Measurements from ENCODE around the gene CCR6. TPM values are rescaled to one million over a fixed set of nuclear protein-coding genes. Genes with fewer than 3 reads are reported as not detected.

CCR6 gene
- total and polyA plus RNA-seq, 2 donors (not counting 3 experiments of a cell fraction or from before 2014, with no cell fraction given), result not detected

DNA sequence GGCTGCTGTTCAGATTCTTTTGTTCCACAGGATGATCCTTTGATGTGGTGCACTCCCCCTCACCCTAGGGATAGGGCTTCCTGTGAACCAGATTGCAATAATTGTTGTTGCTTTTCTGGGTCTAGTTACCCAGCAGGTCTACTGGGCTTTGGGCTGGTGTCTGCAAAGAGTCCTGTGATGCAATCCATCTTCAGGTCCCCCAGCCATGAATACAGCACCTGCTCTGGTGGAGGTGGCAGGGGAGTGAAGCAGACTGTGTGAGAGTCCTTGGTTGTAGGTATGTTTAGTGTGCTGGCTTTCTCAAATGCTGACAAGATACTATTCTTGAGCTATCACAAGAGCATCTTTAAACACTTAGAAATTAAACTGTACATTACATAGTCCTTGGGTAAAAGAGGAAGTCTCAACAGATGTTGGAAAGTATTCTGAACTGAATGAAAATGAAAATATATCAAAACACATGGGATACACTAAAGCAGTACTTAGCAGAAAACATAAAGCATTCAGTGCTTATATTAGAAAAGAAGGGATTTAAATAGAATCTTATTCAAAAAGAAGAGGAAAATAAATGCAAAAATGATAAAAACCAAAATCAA lies 49.1 kb upstream of the CCR6 start:
- no peaks in the 10 kb centered on the region for H4K20me1 ChIP-seq (replicated peaks; ENCODE audit: control insufficient read depth, extremely low read depth, insufficient read depth, low read length)
- BruUV-seq (replicated peaks), result no TSS peak
- H3K9me1 ChIP-seq (replicated peaks; ENCODE audit: control insufficient read depth, extremely low read depth, insufficient read depth, low read length), result no peaks in the 10 kb centered on the region
- CTCF ChIA-PET, result no interaction called here
- DNase-seq (ENCODE audit: low read depth, low spot score) (no peak), FAIRE-seq (no peak)
- no peaks in the 10 kb centered on the region for H3K79me2 ChIP-seq (ENCODE audit: control insufficient read depth, insufficient read depth, low read length)
- H3K9me3 ChIP-seq (replicated peaks; ENCODE audit: control insufficient read depth, insufficient read depth, low read length), result no peaks in the 10 kb centered on the region
- no peak overlapping the region for H3K4me3 ChIP-seq (replicated peaks in 1 of 3; ENCODE audit: insufficient read depth in 1 of 3, low read depth in 1 of 3, low read length in 3 of 3)
- no peak overlapping the region for H3K4me2 ChIP-seq (ENCODE audit: insufficient read depth, low read length)
- POLR2A ChIA-PET, result no interaction called here
- no peaks in the 10 kb centered on the region for H3K27me3 ChIP-seq (ENCODE audit: control insufficient read depth in 2 of 2, insufficient read depth in 2 of 2, low read length in 2 of 2)
- no peak overlapping the region for H2AFZ ChIP-seq (ENCODE audit: low read depth, low read length)
- no peaks in the 10 kb centered on the region for H3K4me1 ChIP-seq (ENCODE audit: control insufficient read depth, extremely low read depth, insufficient read depth, low read length)
- H3K9ac ChIP-seq (replicated peaks; ENCODE audit: extremely low read depth, insufficient read depth, low read length), result no peak overlapping the region
- H3K36me3 ChIP-seq (ENCODE audit: control insufficient read depth in 2 of 2, extremely low read depth in 1 of 2, insufficient read depth in 2 of 2, low read length in 2 of 2), result no peaks in the 10 kb centered on the region
- no peak overlapping the region for H3K27ac ChIP-seq (ENCODE audit: insufficient read depth, low read depth, low read length)
- dilution Hi-C loops (cut with MboI; ENCODE audit: extremely low pct_ligation_motif_present, low sequenced_read_pairs), result no loop called here
- intact Hi-C loops (cut with micrococcal nuclease), result no loop called here
- TF ChIP-seq EZH2 (IDR thresholded peaks at IDR 0.05; ENCODE audit: borderline replicate concordance, low read depth, low read length, severe bottlenecking), result no peak
- no peak for TF ChIP-seq JUN (IDR thresholded peaks at IDR 0.05; ENCODE audit: borderline replicate concordance, insufficient read depth, insufficient read length, low read depth)
- no peak for TF ChIP-seq POLR2A (IDR thresholded peaks at IDR 0.05; ENCODE audit: low read depth, low read length)
- no peak for TF ChIP-seq FOS (IDR thresholded peaks at IDR 0.05; ENCODE audit: borderline replicate concordance, insufficient read depth, low read length)
- TF ChIP-seq MYC (IDR thresholded peaks at IDR 0.05; ENCODE audit: low read depth, low read length), result no peak
- TF ChIP-seq, protein P1, sequence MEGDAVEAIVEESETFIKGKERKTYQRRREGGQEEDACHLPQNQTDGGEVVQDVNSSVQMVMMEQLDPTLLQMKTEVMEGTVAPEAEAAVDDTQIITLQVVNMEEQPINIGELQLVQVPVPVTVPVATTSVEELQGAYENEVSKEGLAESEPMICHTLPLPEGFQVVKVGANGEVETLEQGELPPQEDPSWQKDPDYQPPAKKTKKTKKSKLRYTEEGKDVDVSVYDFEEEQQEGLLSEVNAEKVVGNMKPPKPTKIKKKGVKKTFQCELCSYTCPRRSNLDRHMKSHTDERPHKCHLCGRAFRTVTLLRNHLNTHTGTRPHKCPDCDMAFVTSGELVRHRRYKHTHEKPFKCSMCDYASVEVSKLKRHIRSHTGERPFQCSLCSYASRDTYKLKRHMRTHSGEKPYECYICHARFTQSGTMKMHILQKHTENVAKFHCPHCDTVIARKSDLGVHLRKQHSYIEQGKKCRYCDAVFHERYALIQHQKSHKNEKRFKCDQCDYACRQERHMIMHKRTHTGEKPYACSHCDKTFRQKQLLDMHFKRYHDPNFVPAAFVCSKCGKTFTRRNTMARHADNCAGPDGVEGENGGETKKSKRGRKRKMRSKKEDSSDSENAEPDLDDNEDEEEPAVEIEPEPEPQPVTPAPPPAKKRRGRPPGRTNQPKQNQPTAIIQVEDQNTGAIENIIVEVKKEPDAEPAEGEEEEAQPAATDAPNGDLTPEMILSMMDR (IDR thresholded peaks at IDR 0.05; ENCODE audit: extremely low read depth in 1 of 2, insufficient read depth in 1 of 2, low read depth in 1 of 2, low read length in 2 of 2), result no peak
- TF ChIP-seq MAX (IDR thresholded peaks at IDR 0.05; ENCODE audit: insufficient read depth, insufficient read length), result no peak
- TF ChIP-seq POLR2AphosphoS5 (IDR thresholded peaks at IDR 0.05; ENCODE audit: insufficient read depth, low read depth, low read length), result no peak
- no peak for TF ChIP-seq GATA2 (IDR thresholded peaks at IDR 0.05; ENCODE audit: insufficient read depth, insufficient read length, low read depth, low read length)

Measured in endothelial cell of umbilical vein (primary cell).